ENCODE results near the gene ANKRD24.

- no peak for TF ChIP-seq POLR2A (IDR thresholded peaks at IDR 0.05; ENCODE audit: low read length)
- TF ChIP-seq GATA1 (IDR thresholded peaks at IDR 0.05; ENCODE audit: low read depth, low read length): no peak
Measured at GRCh38 chr19:4228765-4229178, 46.3 kb downstream of the ANKRD24 start.

All from erythroblast (primary cell).